ENCODE data around the gene GPR132. TPM values are rescaled to one million over a fixed set of nuclear protein-coding genes. Genes with fewer than 3 reads are reported as not detected.

The GPR132 gene
- total and polyA plus RNA-seq, 2 donors from 2014 or later = 0.17 to 4.2 TPM

- DNase-seq (no peak), FAIRE-seq (no peak)
- Histone ChIP-seq H3K9ac (ENCODE audit: low read length in 3 of 3) (no peak overlapping the region), H3K9me3 (ENCODE audit: control insufficient read depth in 2 of 3, insufficient read depth in 1 of 3, low read length in 3 of 3) (no peaks in the 10 kb centered on the region), H3K4me3 (ENCODE audit: low read length in 3 of 3) (no peak overlapping the region), H3K27ac (ENCODE audit: low read depth in 2 of 2, low read length in 2 of 2) (no peak overlapping the region), H3K27me3 (ENCODE audit: control insufficient read depth, insufficient read depth, low read length) (no peaks in the 10 kb centered on the region), H3K36me3 (ENCODE audit: control insufficient read depth in 2 of 3, insufficient read depth in 3 of 3, low read length in 3 of 3) (no peaks in the 10 kb centered on the region), H3K4me1 (ENCODE audit: control insufficient read depth in 2 of 3, insufficient read depth in 2 of 3, low read depth in 1 of 3, low read length in 3 of 3) (peaks cover 0 to 4% (median 0%) of the 10 kb centered on the region in 3 donors)
- no peak for TF ChIP-seq CTCF (IDR thresholded peaks at IDR 0.05; ENCODE audit: borderline replicate concordance, extremely low read depth, insufficient read depth)
- intact Hi-C loops (cut with DNase I) = no loop called here
These were observed 57.5 kb downstream of the GPR132 start for GRCh38 chr14:105007593-105008264.

- Histone ChIP-seq H3K27me3 (ENCODE audit: control insufficient read depth, insufficient read depth, low read length) (no peaks in the 10 kb centered on the region), H3K36me3 (ENCODE audit: control insufficient read depth in 2 of 3, insufficient read depth in 3 of 3, low read length in 3 of 3) (no peaks in the 10 kb centered on the region), H3K27ac (ENCODE audit: low read depth in 2 of 2, low read length in 2 of 2) (no peak overlapping the region), H3K4me3 (ENCODE audit: low read length in 3 of 3) (no peak overlapping the region), H3K9ac (ENCODE audit: low read length in 3 of 3) (no peak overlapping the region), H3K9me3 (ENCODE audit: control insufficient read depth in 2 of 3, insufficient read depth in 1 of 3, low read length in 3 of 3) (no peaks in the 10 kb centered on the region), H3K4me1 (ENCODE audit: control insufficient read depth in 2 of 3, insufficient read depth in 2 of 3, low read depth in 1 of 3, low read length in 3 of 3) (no peaks in the 10 kb centered on the region)
- no peak for FAIRE-seq
- intact Hi-C loops (cut with DNase I) = no loop called here
- no peak for TF ChIP-seq CTCF (IDR thresholded peaks at IDR 0.05; ENCODE audit: borderline replicate concordance, extremely low read depth, insufficient read depth)
- no peak for DNase-seq
These were observed 58.2 kb downstream of the GPR132 start for GRCh38 chr14:105006831-105007592.

- no peaks in the 10 kb centered on the region for H3K4me1 ChIP-seq (ENCODE audit: control insufficient read depth in 2 of 3, insufficient read depth in 2 of 3, low read depth in 1 of 3, low read length in 3 of 3)
- no peaks in the 10 kb centered on the region for H3K36me3 ChIP-seq (ENCODE audit: control insufficient read depth in 2 of 3, insufficient read depth in 3 of 3, low read length in 3 of 3)
- H3K4me3 ChIP-seq (ENCODE audit: low read length in 3 of 3) = no peak overlapping the region
- H3K9me3 ChIP-seq (ENCODE audit: control insufficient read depth in 2 of 3, insufficient read depth in 1 of 3, low read length in 3 of 3) = no peaks in the 10 kb centered on the region
- intact Hi-C loops (cut with DNase I) = no loop called here
- TF ChIP-seq CTCF (IDR thresholded peaks at IDR 0.05; ENCODE audit: borderline replicate concordance, extremely low read depth, insufficient read depth) = no peak
- DNase-seq (no peak), FAIRE-seq (no peak)
- H3K27ac ChIP-seq (ENCODE audit: low read depth in 2 of 2, low read length in 2 of 2) = no peak overlapping the region
- H3K27me3 ChIP-seq (ENCODE audit: control insufficient read depth, insufficient read depth, low read length) = no peaks in the 10 kb centered on the region
- H3K9ac ChIP-seq (ENCODE audit: low read length in 3 of 3) = no peak overlapping the region
These were observed 59.0 kb downstream of the GPR132 start for GRCh38 chr14:105005929-105006830.
